Heart left ventricle (tissue), 16 donors: ENCODE measurements around the gene OVCH1. TPM values are rescaled to one million over a fixed set of nuclear protein-coding genes. Genes with fewer than 3 reads are reported as not detected.
"Not testable (repeated sequence)": the region's sequence is repeated elsewhere in the genome, so short reads cannot be mapped to it uniquely, and the experiment has no call there.

ENCODE experiments used
- ATAC-seq, 4 donors: fragments of 200-7000 bp; cut with Tn5 transposase; one replicate each; pipeline ENCODE4 v1.9.1; 2020 to 2022; ENCODE audit warnings: moderate library complexity in 4 of 4, mild to moderate bottlenecking in 3 of 4, moderate number of reproducible peaks in 1 of 4
- DNase-seq, 5 donors: peaks; one replicate each; pipeline ENCODE4 v3.0.0-alpha.2; 2020
- H3K27ac ChIP-seq, 12 donors: fragments of 200-600 bp; sonication (generic) in 4 of 12; one replicate each; pipeline versions ENCODE4 v1.5.0 to v1.8.0; 2016 to 2022; ENCODE audit warnings: mild to moderate bottlenecking in 2 of 12
- H3K27me3 ChIP-seq, 9 donors: fragments of 200-600 bp; sonication (generic) in 2 of 9; one replicate each; pipeline versions ENCODE4 v1.5.1 to v1.8.0; 2016 to 2022; ENCODE audit warnings: mild to moderate bottlenecking in 3 of 9
- H3K36me3 ChIP-seq, 9 donors: fragments of 200-600 bp; sonication (generic) in 2 of 9; one replicate each; pipeline versions ENCODE4 v1.5.0 to v1.8.0; 2018 to 2022; ENCODE audit warnings: mild to moderate bottlenecking in 2 of 9
- H3K4me1 ChIP-seq, 12 donors: fragments of 200-600 bp; sonication (generic) in 4 of 12; one replicate each; pipeline versions ENCODE4 v1.5.0 to v1.8.0; 2016 to 2022; ENCODE audit warnings: mild to moderate bottlenecking in 3 of 12
- H3K4me3 ChIP-seq, 12 donors: fragments of 200-600 bp; sonication (generic) in 4 of 12; one replicate each; pipeline versions ENCODE4 v1.5.0 to v1.8.0; 2017 to 2022; ENCODE audit warnings: mild to moderate bottlenecking in 9 of 12, moderate library complexity in 4 of 12
- H3K9me3 ChIP-seq, 12 donors: fragments of 200-600 bp; sonication (generic) in 4 of 12; one replicate each; pipeline versions ENCODE4 v1.5.0 to v1.8.0; 2016 to 2022; ENCODE audit warnings: mild to moderate bottlenecking in 1 of 12
- POLR2A ChIP-seq, 2 donors: fragments of 450-650 bp; IDR thresholded peaks; one replicate each; pipeline ENCODE4 v1.6.1; 2017; ENCODE audit warnings: antibody characterized with exemption in 2 of 2, mild to moderate bottlenecking in 2 of 2, moderate library complexity in 2 of 2
- WGBS, 4 donors: extraction: QIAGEN DNeasy Blood & Tissue Kit in 2 of 4; methylation state at CpG; one replicate each; pipeline versions ENCODE4 v1.1.5 to v1.1.7; 2013 to 2018; 5-methylcytosine and 5-hydroxymethylcytosine counted together
- intact Hi-C, 10 donors: fragments of 100-400 bp; cut with DNase I; formaldehyde crosslinking; loops; one replicate each; pipeline versions ENCODE4 v1.11.1 to v1.14.2; 2022
- polyA plus RNA-seq, 2 donors: library from polyadenylated mRNA; stranded (reverse); fragments of 200-250 nt; gene quantifications; one replicate each; pipeline ENCODE4 v1.2.3, GENCODE V29; 2013
- total RNA-seq, 9 donors: library from RNA; depleted of rRNA in 2 of 9; stranded (reverse); fragments of >200 nt in 2 of 9; fragmentation: NEBNext Ultra II Directional in 3 of 9; extraction: Animal tissue kit (Norgen Biotek cat#: 25700) in 3 of 9; gene quantifications; one replicate each; pipeline versions ENCODE4 v1.1.0 to v1.2.4, GENCODE V29; 2016 to 2023
- TF ChIP-seq, protein P1 (sequence below), 12 donors: fragments of 200-600 bp; sonication (generic) in 4 of 12; IDR thresholded peaks; one replicate each; pipeline versions ENCODE4 v1.5.0 to v1.8.0; 2018 to 2022; ENCODE audit warnings: antibody characterized with exemption in 12 of 12, mild to moderate bottlenecking in 5 of 12
- donor health status: ischemic (EF 13 %, LVEDD 7.1; RV severe dilation, severe dysfunction).
- donor health status: healthy with polysubstance abuse.
- donor health status: DM: no; HTN: yes; CAD: no.
- donor health status: DM: no; HTN: no; CAD: no.
- donor health status: ischemic (EF 25% LVEDD 6.9; RV normal size, moderate dysfunction).
- donor health status: ischemic (EF 25% LVEDD 5.7; RV mildly dilated, moderate dysfunction).
- donor health status: healthy.
- donor health status: DM: yes; HTN: yes; CAD: no.
- donor health status: ischemic (EF 35%, LVEDD 5.7; RV mildly dilated, moderate dysfunction).
- donor health status: nonischemic (EF 11% LVEDD 7.7; RV severe dilation, severe dysfunction).
- donor health status: DM: yes; HTN: yes; CAD: no.
- donor health status: PGD.
- donor health status: ischemic (EF 29% LVEDD 5.4; RV normal size, mild dysfunction).
- donor health status: nonischemic (EF 23%, LVEDD 6.1; RV moderate dilation, normal function).

OVCH1 gene
- total and polyA plus RNA-seq, 11 donors = 0.09 to 0.18 (median 0.13) TPM; not detected in 7

DNA sequence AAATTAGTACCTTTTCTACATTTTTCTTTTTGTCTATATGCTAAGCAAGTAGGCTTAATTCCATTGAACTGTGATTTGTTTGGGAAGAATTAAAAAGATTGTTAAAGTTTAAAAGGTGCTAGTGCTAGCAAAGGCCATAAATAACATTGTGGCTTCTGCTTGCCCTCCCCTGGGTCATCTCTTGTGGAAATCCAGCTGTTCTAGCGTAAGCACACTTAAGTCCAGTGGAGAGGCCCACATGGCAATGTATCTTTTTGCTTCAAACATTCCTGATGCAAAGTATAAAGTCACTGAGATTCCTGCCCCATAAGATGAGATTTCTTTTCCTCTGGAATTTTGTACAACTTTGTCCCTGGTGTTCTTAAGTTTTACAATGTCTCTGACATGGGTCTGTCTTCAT, 102.1 kb downstream of the OVCH1 start:
- intact Hi-C loops = no loop called here
- Histone ChIP-seq H3K4me1 (no peaks in the 10 kb centered on the region), H3K4me3 (no peak overlapping the region), H3K27me3 (no peaks in the 10 kb centered on the region), H3K27ac (no peak overlapping the region), H3K36me3 (no peaks in the 10 kb centered on the region), H3K9me3 (no peaks in the 10 kb centered on the region)
- DNase-seq (no peak), ATAC-seq (no peak)
- 76 to 90% (median 86%) methylated on average over 1 of the region's 1 CpG for WGBS, 4 donors
- TF ChIP-seq, protein P1, sequence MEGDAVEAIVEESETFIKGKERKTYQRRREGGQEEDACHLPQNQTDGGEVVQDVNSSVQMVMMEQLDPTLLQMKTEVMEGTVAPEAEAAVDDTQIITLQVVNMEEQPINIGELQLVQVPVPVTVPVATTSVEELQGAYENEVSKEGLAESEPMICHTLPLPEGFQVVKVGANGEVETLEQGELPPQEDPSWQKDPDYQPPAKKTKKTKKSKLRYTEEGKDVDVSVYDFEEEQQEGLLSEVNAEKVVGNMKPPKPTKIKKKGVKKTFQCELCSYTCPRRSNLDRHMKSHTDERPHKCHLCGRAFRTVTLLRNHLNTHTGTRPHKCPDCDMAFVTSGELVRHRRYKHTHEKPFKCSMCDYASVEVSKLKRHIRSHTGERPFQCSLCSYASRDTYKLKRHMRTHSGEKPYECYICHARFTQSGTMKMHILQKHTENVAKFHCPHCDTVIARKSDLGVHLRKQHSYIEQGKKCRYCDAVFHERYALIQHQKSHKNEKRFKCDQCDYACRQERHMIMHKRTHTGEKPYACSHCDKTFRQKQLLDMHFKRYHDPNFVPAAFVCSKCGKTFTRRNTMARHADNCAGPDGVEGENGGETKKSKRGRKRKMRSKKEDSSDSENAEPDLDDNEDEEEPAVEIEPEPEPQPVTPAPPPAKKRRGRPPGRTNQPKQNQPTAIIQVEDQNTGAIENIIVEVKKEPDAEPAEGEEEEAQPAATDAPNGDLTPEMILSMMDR (IDR thresholded peaks at IDR 0.05) = no peak
- no peak for TF ChIP-seq POLR2A (IDR thresholded peaks at IDR 0.05)

DNA sequence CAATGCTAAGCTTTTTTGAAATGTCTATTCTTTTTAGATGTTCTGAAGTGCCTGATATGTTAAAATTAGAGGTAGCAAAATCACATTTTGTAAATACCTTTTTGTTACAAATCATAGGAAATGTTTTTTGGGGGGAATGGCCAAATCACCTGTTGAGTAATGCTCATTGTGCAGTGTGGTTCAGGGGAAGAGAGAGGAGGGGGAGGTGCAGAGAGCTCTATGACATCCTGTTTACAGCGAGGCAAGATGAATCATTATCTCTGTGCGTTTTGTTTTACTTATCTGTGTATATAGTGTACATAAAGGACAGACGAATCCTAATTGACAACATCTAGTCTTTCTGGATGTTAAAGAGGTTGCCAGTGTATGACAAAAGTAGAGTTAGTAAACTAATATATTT, 107.1 kb downstream of the OVCH1 start:
- intact Hi-C loops, H3K27me3 ChIP-seq, H3K4me1 ChIP-seq, H3K36me3 ChIP-seq, H3K27ac ChIP-seq, DNase-seq, H3K9me3 ChIP-seq, ATAC-seq: not testable (repeated sequence)
- peak overlapping the region in 1 of 12 donors; percentile 35 for H3K4me3 ChIP-seq
- 32 to 56% (median 47%) methylated on average over 3 of the region's 3 CpGs for WGBS, 4 donors

DNA sequence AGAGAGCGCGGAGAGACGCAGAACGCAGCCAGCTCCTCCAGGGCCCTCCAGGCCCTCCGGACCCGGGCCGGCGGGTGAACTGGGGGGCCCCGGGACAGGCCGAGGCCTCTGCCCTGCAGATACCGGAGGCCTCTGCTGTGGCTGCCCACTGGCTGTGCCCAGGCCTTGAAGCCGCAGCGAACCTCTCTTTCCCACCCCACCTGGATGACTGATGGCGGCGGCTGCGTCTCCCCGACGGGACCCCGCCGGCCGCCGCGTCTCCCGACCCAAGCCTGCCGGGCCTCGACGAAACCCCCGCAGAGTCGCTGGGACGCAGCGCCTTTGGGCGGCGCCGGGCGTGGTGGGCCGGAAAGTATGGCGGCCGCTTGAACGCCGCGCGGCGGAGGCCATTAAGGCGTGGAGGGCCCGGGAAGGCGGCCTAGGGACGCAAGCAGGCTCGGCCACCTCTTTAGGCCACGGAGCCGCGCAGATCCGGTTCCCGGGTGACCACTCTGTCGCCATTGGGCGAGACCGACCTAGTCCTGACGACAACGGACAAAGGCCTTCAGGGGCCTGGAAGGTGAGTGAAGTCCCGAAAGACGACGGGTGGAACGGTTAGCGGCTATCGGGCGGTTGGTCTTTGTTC, 108.1 kb downstream of the OVCH1 start:
- ATAC-seq = no peak

GRCh38 chr12:29386084-29386680, 111.3 kb downstream of the OVCH1 start:
- intact Hi-C loops = loop anchor here in 1 of 10 donors (10.0 kb wide), 1 partner anchor 1309 kb away; the partner anchor contains the start of gene IPO8

More for the DNA sequence above, 108.1 kb downstream of the OVCH1 start:
- H3K9me3 ChIP-seq = no peaks in the 10 kb centered on the region
- peak in 2 of 5 donors; percentile 26 to 60 for DNase-seq
- no peak for TF ChIP-seq POLR2A (IDR thresholded peaks at IDR 0.05)
- TF ChIP-seq, protein P1 (IDR thresholded peaks at IDR 0.05) = no peak
- no peaks in the 10 kb centered on the region for H3K27me3 ChIP-seq
- WGBS, 4 donors = 92 to 96% (median 93%) methylated on average over 65 of the region's 65 CpGs
- intact Hi-C loops = loop anchor here in 1 of 10 donors (10.0 kb wide), 1 partner anchor 1305 kb away; the partner anchor contains the start of gene IPO8
- H3K36me3 ChIP-seq = no peaks in the 10 kb centered on the region
- H3K4me1 ChIP-seq = no peaks in the 10 kb centered on the region
- peak overlapping the region in 3 of 12 donors; percentile 16 to 35 (median 32) for H3K4me3 ChIP-seq
- peak overlapping the region in 1 of 12 donors; percentile 15 for H3K27ac ChIP-seq

GRCh38 chr12:29385194-29385593, 112.3 kb downstream of the OVCH1 start:
- H3K4me1 ChIP-seq, ATAC-seq, H3K27me3 ChIP-seq, H3K4me3 ChIP-seq, H3K36me3 ChIP-seq, H3K9me3 ChIP-seq, H3K27ac ChIP-seq: not testable (repeated sequence)
- 91 to 95% (median 94%) methylated on average over 15 to 17 of the region's 17 CpGs for WGBS, 4 donors
- intact Hi-C loops = loop anchor here in 1 of 10 donors (10.0 kb wide), 1 partner anchor 1310 kb away; the partner anchor contains the start of gene IPO8
- peak in 1 of 5 donors; percentile 55 for DNase-seq

More at GRCh38 chr12:29386084-29386680, 111.3 kb downstream of the OVCH1 start:
- not testable (repeated sequence) for ATAC-seq, DNase-seq, H3K4me1 ChIP-seq, H3K36me3 ChIP-seq, H3K27me3 ChIP-seq, H3K9me3 ChIP-seq, H3K4me3 ChIP-seq, H3K27ac ChIP-seq
- WGBS, 4 donors = 80 to 97% (median 96%) methylated on average over 1 to 36 of the region's 36 CpGs
